Activated B cell treated with CpG ODN at 0.5 μM for 24 hours (primary cell): Measurements from ENCODE around the gene ZBTB47. TPM values are rescaled to one million over a fixed set of nuclear protein-coding genes. Genes with fewer than 3 reads are reported as not detected.

Experiments used
- ATAC-seq: fragments of 200-7000 bp; cut with Tn5 transposase; one replicate; pipeline ENCODE4 v1.10.0; 2021; ENCODE audit warnings: low read depth, mild to moderate bottlenecking, moderate library complexity
- CTCF ChIA-PET: fragments of 350-600 bp; sonication (Branson Sonifier 250); formaldehyde crosslinking; loops from one replicate; lab custom pipeline; 2021; ENCODE audit warnings: antibody characterized with exemption; lab: Charles Lee
- POLR2A ChIA-PET: fragments of 350-600 bp; sonication (Branson Sonifier 250); formaldehyde crosslinking; loops from one replicate; lab custom pipeline; 2021; ENCODE audit warnings: antibody characterized with exemption; lab: Charles Lee
- DNase-seq: peaks from one replicate; pipeline ENCODE4 v3.0.0; 2022
- H3K27ac Mint-ChIP-seq: one replicate; pipeline ENCODE4 v1.8.0; 2020; ENCODE audit warnings: mixed read lengths
- H3K27me3 Mint-ChIP-seq: one replicate; pipeline ENCODE4 v1.8.0; 2021; ENCODE audit warnings: mixed read lengths
- H3K36me3 Mint-ChIP-seq: one replicate; pipeline ENCODE4 v1.8.0; 2021; ENCODE audit warnings: low read depth, mixed read lengths
- H3K4me1 Mint-ChIP-seq: one replicate; pipeline ENCODE4 v1.8.0; 2021; ENCODE audit warnings: mixed read lengths
- H3K4me3 Mint-ChIP-seq: one replicate; pipeline ENCODE4 v1.8.0; 2020; ENCODE audit warnings: mild to moderate bottlenecking, mixed read lengths
- H3K9me3 Mint-ChIP-seq: one replicate; pipeline ENCODE4 v1.8.0; 2020; ENCODE audit warnings: mixed read lengths
- CTCF ChIP-seq: fragments of 200-600 bp; IDR thresholded peaks from one replicate; pipeline ENCODE4 v1.8.0; 2022; ENCODE audit warnings: antibody characterized with exemption, mild to moderate bottlenecking
- intact Hi-C: fragments of 100-400 bp; cut with micrococcal nuclease; formaldehyde crosslinking; loops from one replicate; pipeline ENCODE4 v1.15.1; 2024
- total RNA-seq: library from RNA; stranded (reverse); gene quantifications from 2 replicates; pipeline ENCODE4 v1.2.3, GENCODE V29; 2022

Gene ZBTB47
- total RNA-seq, 1 donor from 2014 or later, result 1.1 TPM

- Mint-ChIP-seq H3K36me3 (no peaks in the 10 kb centered on the region), H3K9me3 (no peaks in the 10 kb centered on the region), H3K27me3 (peaks cover 8% of the 10 kb centered on the region), H3K4me3 (no peak overlapping the region), H3K27ac (no peak overlapping the region), H3K4me1 (no peaks in the 10 kb centered on the region)
- intact Hi-C loops, result no loop called here
- DNase-seq, result peak; percentile 1
- POLR2A ChIA-PET, result no interaction called here
- CTCF ChIA-PET, result no interaction called here
- no peak for ATAC-seq
- TF ChIP-seq CTCF, result no peak
Observed at GRCh38 chr3:42706721-42707619, 53.5 kb downstream of the ZBTB47 start.

- ATAC-seq (no peak), DNase-seq (peak; percentile 11)
- Mint-ChIP-seq H3K9me3 (no peaks in the 10 kb centered on the region), H3K36me3 (no peaks in the 10 kb centered on the region), H3K4me3 (no peak overlapping the region), H3K4me1 (no peaks in the 10 kb centered on the region), H3K27me3 (peaks cover 8% of the 10 kb centered on the region), H3K27ac (no peak overlapping the region)
- ChIA-PET POLR2A (no interaction called here), CTCF (no interaction called here)
- intact Hi-C loops, result no loop called here
- TF ChIP-seq CTCF, result no peak
Observed at GRCh38 chr3:42707620-42708355, 54.3 kb downstream of the ZBTB47 start.

GRCh38 chr3:42708611-42709151 is 55.2 kb downstream of the ZBTB47 start:
- DNase-seq, result peak; percentile 11
- POLR2A ChIA-PET, result no interaction called here
- CTCF ChIA-PET, result no interaction called here
- Mint-ChIP-seq H3K4me3 (no peak overlapping the region), H3K9me3 (no peaks in the 10 kb centered on the region), H3K36me3 (no peaks in the 10 kb centered on the region), H3K27ac (no peak overlapping the region), H3K4me1 (peaks cover 9% of the 10 kb centered on the region), H3K27me3 (peaks cover 2% of the 10 kb centered on the region)
- no peak for ATAC-seq
- intact Hi-C loops, result no loop called here
- TF ChIP-seq CTCF, result no peak

- Mint-ChIP-seq H3K36me3 (no peaks in the 10 kb centered on the region), H3K4me3 (no peak overlapping the region), H3K4me1 (peaks cover 18% of the 10 kb centered on the region), H3K27me3 (peaks cover 2% of the 10 kb centered on the region), H3K27ac (no peak overlapping the region), H3K9me3 (no peaks in the 10 kb centered on the region)
- POLR2A ChIA-PET, result no interaction called here
- ATAC-seq (no peak), DNase-seq (peak; percentile 11)
- intact Hi-C loops, result no loop called here
- CTCF ChIA-PET, result no interaction called here
- TF ChIP-seq CTCF, result no peak
Observed at GRCh38 chr3:42709621-42710020, 56.1 kb downstream of the ZBTB47 start.
